ENCODE results near the gene CEP20. TPM values are rescaled to one million over a fixed set of nuclear protein-coding genes. Genes with fewer than 3 reads are reported as not detected.

The CEP20 gene
- polyA plus RNA-seq, 2 of the 4 experiments (the other 2 are of a cell fraction): 58.7 to 97.5 TPM

DNA sequence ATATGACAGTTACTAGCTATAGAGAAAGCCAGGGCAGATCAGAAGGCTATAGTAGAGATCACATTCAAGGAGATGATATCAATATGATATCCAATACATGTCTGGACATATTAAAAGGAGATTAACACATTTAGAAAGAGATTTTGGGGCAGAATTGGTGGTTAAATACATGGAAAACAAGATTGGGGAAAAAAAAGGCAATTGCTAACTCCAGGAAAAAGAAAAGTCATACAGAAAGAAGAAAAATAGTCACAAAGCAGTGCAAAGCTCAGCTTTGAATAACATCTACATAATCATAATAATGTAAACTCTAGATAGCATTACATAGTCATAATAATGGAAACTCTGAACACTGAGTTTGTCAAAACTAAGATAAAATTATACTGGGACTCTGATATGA lies 72.2 kb downstream of the CEP20 start:
- Histone ChIP-seq H3K4me3 (no peak overlapping the region), H3K27ac (no peak overlapping the region), H3K9me3 (peaks cover 42% of the 10 kb centered on the region), H3K4me1 (no peaks in the 10 kb centered on the region), H3K4me2 (no peak overlapping the region)
- no peak for FAIRE-seq
- ChIA-PET CTCF (interaction anchor here (0.9 to 3.6 kb wide), 3 partner anchors 10 to 38 kb away, joined by 3 to 11 read pairs (median 5); no protein-coding TSS in a partner anchor), POLR2A (no interaction called here)
- ATAC-seq: no peak
- TF ChIP-seq, protein P1, sequence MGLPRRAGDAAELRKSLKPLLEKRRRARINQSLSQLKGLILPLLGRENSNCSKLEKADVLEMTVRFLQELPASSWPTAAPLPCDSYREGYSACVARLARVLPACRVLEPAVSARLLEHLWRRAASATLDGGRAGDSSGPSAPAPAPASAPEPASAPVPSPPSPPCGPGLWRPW (IDR thresholded peaks at IDR 0.05): no peak
- no peak for TF ChIP-seq HEYL (CRISPR knock-in tag; IDR thresholded peaks at IDR 0.05)
- no peak for TF ChIP-seq RNF2 (IDR thresholded peaks at IDR 0.05; ENCODE audit: borderline replicate concordance, low read depth)
- TF ChIP-seq, protein P2, sequence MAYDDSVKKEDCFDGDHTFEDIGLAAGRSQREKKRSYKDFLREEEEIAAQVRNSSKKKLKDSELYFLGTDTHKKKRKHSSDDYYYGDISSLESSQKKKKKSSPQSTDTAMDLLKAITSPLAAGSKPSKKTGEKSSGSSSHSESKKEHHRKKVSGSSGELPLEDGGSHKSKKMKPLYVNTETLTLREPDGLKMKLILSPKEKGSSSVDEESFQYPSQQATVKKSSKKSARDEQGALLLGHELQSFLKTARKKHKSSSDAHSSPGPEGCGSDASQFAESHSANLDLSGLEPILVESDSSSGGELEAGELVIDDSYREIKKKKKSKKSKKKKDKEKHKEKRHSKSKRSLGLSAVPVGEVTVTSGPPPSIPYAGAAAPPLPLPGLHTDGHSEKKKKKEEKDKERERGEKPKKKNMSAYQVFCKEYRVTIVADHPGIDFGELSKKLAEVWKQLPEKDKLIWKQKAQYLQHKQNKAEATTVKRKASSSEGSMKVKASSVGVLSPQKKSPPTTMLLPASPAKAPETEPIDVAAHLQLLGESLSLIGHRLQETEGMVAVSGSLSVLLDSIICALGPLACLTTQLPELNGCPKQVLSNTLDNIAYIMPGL (CRISPR knock-in tag; IDR thresholded peaks at IDR 0.05; ENCODE audit: borderline replicate concordance): no peak
- no peak for TF ChIP-seq HDAC2 (IDR thresholded peaks at IDR 0.05)
- no peak for TF ChIP-seq SMC3 (IDR thresholded peaks at IDR 0.05)
- TF ChIP-seq ZSCAN20 (CRISPR knock-in tag; IDR thresholded peaks at IDR 0.05): no peak
- no peak for TF ChIP-seq NPAS2 (CRISPR knock-in tag; IDR thresholded peaks at IDR 0.05; ENCODE audit: borderline replicate concordance)
- TF ChIP-seq, protein P3, sequence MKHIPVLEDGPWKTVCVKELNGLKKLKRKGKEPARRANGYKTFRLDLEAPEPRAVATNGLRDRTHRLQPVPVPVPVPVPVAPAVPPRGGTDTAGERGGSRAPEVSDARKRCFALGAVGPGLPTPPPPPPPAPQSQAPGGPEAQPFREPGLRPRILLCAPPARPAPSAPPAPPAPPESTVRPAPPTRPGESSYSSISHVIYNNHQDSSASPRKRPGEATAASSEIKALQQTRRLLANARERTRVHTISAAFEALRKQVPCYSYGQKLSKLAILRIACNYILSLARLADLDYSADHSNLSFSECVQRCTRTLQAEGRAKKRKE (CRISPR knock-in tag; IDR thresholded peaks at IDR 0.05; ENCODE audit: low read depth): no peak
- TF ChIP-seq RAD21 (conservative IDR thresholded peaks at IDR 0.05 in 1 of 2, IDR thresholded peaks at IDR 0.05 in 1 of 2): no peak
- no peak for TF ChIP-seq EHMT2 (IDR thresholded peaks at IDR 0.05; ENCODE audit: low read depth)
- TF ChIP-seq, protein P4, sequence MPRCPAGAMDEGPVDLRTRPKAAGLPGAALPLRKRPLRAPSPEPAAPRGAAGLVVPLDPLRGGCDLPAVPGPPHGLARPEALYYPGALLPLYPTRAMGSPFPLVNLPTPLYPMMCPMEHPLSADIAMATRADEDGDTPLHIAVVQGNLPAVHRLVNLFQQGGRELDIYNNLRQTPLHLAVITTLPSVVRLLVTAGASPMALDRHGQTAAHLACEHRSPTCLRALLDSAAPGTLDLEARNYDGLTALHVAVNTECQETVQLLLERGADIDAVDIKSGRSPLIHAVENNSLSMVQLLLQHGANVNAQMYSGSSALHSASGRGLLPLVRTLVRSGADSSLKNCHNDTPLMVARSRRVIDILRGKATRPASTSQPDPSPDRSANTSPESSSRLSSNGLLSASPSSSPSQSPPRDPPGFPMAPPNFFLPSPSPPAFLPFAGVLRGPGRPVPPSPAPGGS (IDR thresholded peaks at IDR 0.05): no peak
- no peak for TF ChIP-seq RCOR1 (IDR thresholded peaks at IDR 0.05; ENCODE audit: low read depth, low read length)
- no peak for TF ChIP-seq JUN (IDR thresholded peaks at IDR 0.05)
- no peak for TF ChIP-seq FOSB (CRISPR knock-in tag; IDR thresholded peaks at IDR 0.05)
- no peak for TF ChIP-seq ZFP36 (IDR thresholded peaks at IDR 0.05; ENCODE audit: borderline replicate concordance, partially characterized antibody)
- no peak for TF ChIP-seq RARB (CRISPR knock-in tag; IDR thresholded peaks at IDR 0.05)
- no peak for DNase-seq (ENCODE audit: low read depth in 1 of 2, low spot score in 1 of 2)

Small RNA genes lying within 50 kb of the gene (small RNA-seq; reads per million reads assigned to genes)
- gene RNU6-213P: 0 reads per million in 6 experiments

Other genes starting within 250 kb of the CEP20 start
- gene MARF1, start 245.4 kb downstream of the CEP20 start, polyA plus RNA-seq (2011; rRNA removed): 28.2 and 40.0 TPM in 2 replicates
- 10.6 to 12.4 TPM (median 11.6 TPM) in 3 replicates for gene MARF1, start 245.4 kb downstream of the CEP20 start, polyA plus RNA-seq (2017; fragmentation: RNase III; extraction: RNeasy Plus Mini Kit Qiagen cat#74134 plus additional on column Dnase treatment)
- gene NDE1, start 238.4 kb downstream of the CEP20 start, polyA plus RNA-seq (2011; rRNA removed): 26.8 and 30.6 TPM in 2 replicates
- 25.8 to 27.6 TPM (median 26.4 TPM) in 3 replicates for gene NDE1, start 238.4 kb downstream of the CEP20 start, polyA plus RNA-seq (2017; fragmentation: RNase III; extraction: RNeasy Plus Mini Kit Qiagen cat#74134 plus additional on column Dnase treatment)
- gene MYH11, start 31.6 kb downstream of the CEP20 start, polyA plus RNA-seq (2011; rRNA removed): 0.03 TPM in 2 replicates
- gene MYH11, start 31.6 kb downstream of the CEP20 start, polyA plus RNA-seq (2017; fragmentation: RNase III; extraction: RNeasy Plus Mini Kit Qiagen cat#74134 plus additional on column Dnase treatment): 0.07 to 0.10 TPM (median 0.09 TPM) in 3 replicates
- 56.5 and 108 TPM in 2 replicates for gene ABCC1, start 61.0 kb upstream of the CEP20 start, polyA plus RNA-seq (2011; rRNA removed)
- 86.7 to 93.8 TPM (median 90.7 TPM) in 3 replicates for gene ABCC1, start 61.0 kb upstream of the CEP20 start, polyA plus RNA-seq (2017; fragmentation: RNase III; extraction: RNeasy Plus Mini Kit Qiagen cat#74134 plus additional on column Dnase treatment)

All from A549 (cell line).